ENCODE data around the gene MROH8.

MROH8 gene

GRCh38 chr20:37120497-37120896 lies 58.9 kb downstream of the MROH8 start:
- H4K20me1 ChIP-seq (ENCODE audit: insufficient read depth, low read length): no peaks in the 10 kb centered on the region
- no peak for TF ChIP-seq EZH2 (IDR thresholded peaks at IDR 0.05; ENCODE audit: borderline replicate concordance, low read length)
- TF ChIP-seq CTCF (IDR thresholded peaks at IDR 0.05; ENCODE audit: low read length): no peak
- no peak overlapping the region for H3K9ac ChIP-seq (ENCODE audit: low read length)
- no peaks in the 10 kb centered on the region for H3K79me2 ChIP-seq (ENCODE audit: insufficient read depth, low read length)
- H3K9me3 ChIP-seq (ENCODE audit: low read length): 0 out of 2 replicates have a peak, but pooled peaks cover 2% of the 10 kb centered on the region
- no peak overlapping the region for H3K4me3 ChIP-seq (ENCODE audit: low read depth, low read length, poor library complexity, severe bottlenecking)
- no peaks in the 10 kb centered on the region for H3K4me1 ChIP-seq (ENCODE audit: insufficient read depth, low read length, severe bottlenecking)
- H3K27ac ChIP-seq (ENCODE audit: low read depth, low read length, poor library complexity, severe bottlenecking): no peak overlapping the region
- no peak overlapping the region for H3K4me2 ChIP-seq (ENCODE audit: low read length)
- H3K36me3 ChIP-seq (ENCODE audit: insufficient read depth, low read length): no peaks in the 10 kb centered on the region
- no peaks in the 10 kb centered on the region for H3K27me3 ChIP-seq (ENCODE audit: insufficient read depth, low read length)
- H3K9me2 ChIP-seq (ENCODE audit: low read depth, low read length): no peaks in the 10 kb centered on the region
- no peaks in the 10 kb centered on the region for H3F3A ChIP-seq (ENCODE audit: insufficient read depth, low read length)
- no peak overlapping the region for H2AFZ ChIP-seq (ENCODE audit: low read length)

- TF ChIP-seq EZH2 (IDR thresholded peaks at IDR 0.05; ENCODE audit: borderline replicate concordance, low read length) (no peak), CTCF (IDR thresholded peaks at IDR 0.05; ENCODE audit: low read length) (no peak)
- no peak overlapping the region for H3K4me3 ChIP-seq (ENCODE audit: low read depth, low read length, poor library complexity, severe bottlenecking)
- H3F3A ChIP-seq (ENCODE audit: insufficient read depth, low read length): no peaks in the 10 kb centered on the region
- H3K9ac ChIP-seq (ENCODE audit: low read length): no peak overlapping the region
- H3K9me2 ChIP-seq (ENCODE audit: low read depth, low read length): no peaks in the 10 kb centered on the region
- no peaks in the 10 kb centered on the region for H3K27me3 ChIP-seq (ENCODE audit: insufficient read depth, low read length)
- H3K4me1 ChIP-seq (ENCODE audit: insufficient read depth, low read length, severe bottlenecking): no peaks in the 10 kb centered on the region
- H3K27ac ChIP-seq (ENCODE audit: low read depth, low read length, poor library complexity, severe bottlenecking): no peak overlapping the region
- H3K79me2 ChIP-seq (ENCODE audit: insufficient read depth, low read length): no peaks in the 10 kb centered on the region
- no peak overlapping the region for H3K4me2 ChIP-seq (ENCODE audit: low read length)
- H3K9me3 ChIP-seq (ENCODE audit: low read length): no peaks in the 10 kb centered on the region
- no peaks in the 10 kb centered on the region for H4K20me1 ChIP-seq (ENCODE audit: insufficient read depth, low read length)
- H2AFZ ChIP-seq (ENCODE audit: low read length): no peak overlapping the region
- no peaks in the 10 kb centered on the region for H3K36me3 ChIP-seq (ENCODE audit: insufficient read depth, low read length)
Observed at GRCh38 chr20:37119356-37120036, 59.9 kb downstream of the MROH8 start.

GRCh38 chr20:37114012-37114411 lies 65.3 kb downstream of the MROH8 start:
- Histone ChIP-seq H3K36me3 (ENCODE audit: insufficient read depth, low read length) (no peaks in the 10 kb centered on the region), H3F3A (ENCODE audit: insufficient read depth, low read length) (no peaks in the 10 kb centered on the region), H3K9ac (ENCODE audit: low read length) (no peak overlapping the region), H4K20me1 (ENCODE audit: insufficient read depth, low read length) (no peaks in the 10 kb centered on the region), H3K4me3 (ENCODE audit: low read depth, low read length, poor library complexity, severe bottlenecking) (no peak overlapping the region), H3K4me2 (ENCODE audit: low read length) (no peak overlapping the region), H2AFZ (ENCODE audit: low read length) (no peak overlapping the region), H3K9me2 (ENCODE audit: low read depth, low read length) (no peaks in the 10 kb centered on the region), H3K4me1 (ENCODE audit: insufficient read depth, low read length, severe bottlenecking) (no peaks in the 10 kb centered on the region), H3K79me2 (ENCODE audit: insufficient read depth, low read length) (no peaks in the 10 kb centered on the region), H3K27me3 (ENCODE audit: insufficient read depth, low read length) (no peaks in the 10 kb centered on the region), H3K27ac (ENCODE audit: low read depth, low read length, poor library complexity, severe bottlenecking) (no peak overlapping the region), H3K9me3 (ENCODE audit: low read length) (no peaks in the 10 kb centered on the region)
- TF ChIP-seq EZH2 (IDR thresholded peaks at IDR 0.05; ENCODE audit: borderline replicate concordance, low read length) (no peak), CTCF (IDR thresholded peaks at IDR 0.05; ENCODE audit: low read length) (no peak)

Data from OCI-LY1 (cell line).